Suprapubic skin (tissue), 4 donors: ENCODE results near the gene GFOD1. TPM values are rescaled to one million over a fixed set of nuclear protein-coding genes. Genes with fewer than 3 reads are reported as not detected.

Experiments
- DNase-seq, 2 donors: peaks; one replicate each; pipeline ENCODE4 v3.0.0-alpha.2; 2019; ENCODE audit warnings: low spot score in 2 of 2
- H3K27ac ChIP-seq: fragments of 200-600 bp; sonication (generic); one replicate; pipeline ENCODE4 v1.5.1; 2019
- H3K27me3 ChIP-seq: fragments of 200-600 bp; sonication (generic); one replicate; pipeline ENCODE4 v1.5.1; 2019
- H3K36me3 ChIP-seq: fragments of 200-600 bp; sonication (generic); one replicate; pipeline ENCODE4 v1.5.1; 2019
- H3K4me1 ChIP-seq: fragments of 200-600 bp; sonication (generic); one replicate; pipeline ENCODE4 v1.5.1; 2019
- H3K4me3 ChIP-seq: fragments of 200-600 bp; sonication (generic); one replicate; pipeline ENCODE4 v1.5.1; 2019; ENCODE audit warnings: mild to moderate bottlenecking
- H3K9me3 ChIP-seq: fragments of 200-600 bp; sonication (generic); one replicate; pipeline ENCODE4 v1.5.1; 2019
- EP300 ChIP-seq: sonication (generic); formaldehyde crosslinking; IDR thresholded peaks from one replicate; pipeline ENCODE4 v1.6.1; 2017; ENCODE audit warnings: antibody characterized with exemption
- POLR2A ChIP-seq, 2 donors: fragments of 450-650 bp; IDR thresholded peaks; one replicate each; pipeline ENCODE4 v1.6.1; 2017; ENCODE audit warnings: antibody characterized with exemption in 2 of 2, mild to moderate bottlenecking in 2 of 2, moderate library complexity in 2 of 2
- POLR2AphosphoS5 ChIP-seq, 3 donors: sonication (generic); formaldehyde crosslinking; IDR thresholded peaks; one replicate each; pipeline ENCODE4 v1.6.1; 2017; ENCODE audit warnings: antibody characterized with exemption in 3 of 3
- WGBS: methylation state at CpG from one replicate; pipeline ENCODE4 v1.1.5; 2018; 5-methylcytosine and 5-hydroxymethylcytosine counted together
- total RNA-seq, 4 donors: library from RNA; depleted of rRNA; stranded (reverse); fragments of >200 nt; gene quantifications; one replicate each; pipeline ENCODE4 v1.1.0, GENCODE V29; 2016
- TF ChIP-seq, protein P1 (sequence below), 2 donors: fragments of 200-600 bp in 1 of 2; fragments of 450-650 bp in 1 of 2; sonication (generic) in 1 of 2; IDR thresholded peaks; one replicate each; pipeline ENCODE4 v1.5.1; 2016 to 2019; ENCODE audit warnings: antibody characterized with exemption in 2 of 2, mild to moderate bottlenecking in 1 of 2, moderate library complexity in 1 of 2

The GFOD1 gene
- total RNA-seq, 4 donors from 2014 or later: 7.5 to 15.2 (median 13.7) TPM

DNA sequence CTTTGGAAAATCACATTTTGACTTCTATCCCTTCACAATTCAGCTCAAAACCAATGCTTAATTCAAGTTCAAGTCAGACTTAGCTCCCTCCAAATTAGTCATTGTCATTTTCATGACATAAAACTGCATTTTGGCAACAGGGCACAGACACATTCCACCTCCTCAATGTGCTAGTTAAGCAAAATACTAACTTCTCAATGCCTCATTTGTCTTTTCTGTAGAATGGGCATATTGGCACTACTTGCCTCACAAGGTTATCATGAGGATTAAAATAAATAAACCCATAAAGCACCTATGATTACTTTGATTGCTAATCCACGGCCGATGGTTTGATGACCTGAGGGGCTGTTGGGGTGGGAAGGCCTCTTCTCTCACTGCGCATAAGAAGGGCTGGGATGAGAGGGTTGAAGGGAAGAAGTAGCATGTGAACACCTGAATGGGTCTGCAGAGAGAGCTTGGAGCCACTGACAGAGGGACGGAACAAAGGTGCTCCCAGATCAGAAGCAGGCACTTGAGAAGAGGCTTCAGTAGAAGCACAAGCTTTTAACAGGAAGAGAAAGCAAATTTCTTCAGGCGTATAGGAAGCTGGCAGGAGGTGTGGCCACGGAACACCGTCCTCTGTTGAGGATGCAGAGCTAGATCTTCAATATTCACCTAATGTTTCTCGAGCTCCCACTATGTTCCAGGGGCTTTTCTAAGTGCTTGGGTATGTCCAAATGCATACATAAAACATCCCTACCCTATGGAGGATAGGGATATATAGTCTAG is 147.4 kb downstream of the GFOD1 start:
- Histone ChIP-seq H3K4me3 (no peak overlapping the region), H3K27me3 (no peaks in the 10 kb centered on the region), H3K27ac (no peak overlapping the region), H3K4me1 (peaks cover 4% of the 10 kb centered on the region), H3K9me3 (no peaks in the 10 kb centered on the region), H3K36me3 (no peaks in the 10 kb centered on the region)
- TF ChIP-seq, protein P1, sequence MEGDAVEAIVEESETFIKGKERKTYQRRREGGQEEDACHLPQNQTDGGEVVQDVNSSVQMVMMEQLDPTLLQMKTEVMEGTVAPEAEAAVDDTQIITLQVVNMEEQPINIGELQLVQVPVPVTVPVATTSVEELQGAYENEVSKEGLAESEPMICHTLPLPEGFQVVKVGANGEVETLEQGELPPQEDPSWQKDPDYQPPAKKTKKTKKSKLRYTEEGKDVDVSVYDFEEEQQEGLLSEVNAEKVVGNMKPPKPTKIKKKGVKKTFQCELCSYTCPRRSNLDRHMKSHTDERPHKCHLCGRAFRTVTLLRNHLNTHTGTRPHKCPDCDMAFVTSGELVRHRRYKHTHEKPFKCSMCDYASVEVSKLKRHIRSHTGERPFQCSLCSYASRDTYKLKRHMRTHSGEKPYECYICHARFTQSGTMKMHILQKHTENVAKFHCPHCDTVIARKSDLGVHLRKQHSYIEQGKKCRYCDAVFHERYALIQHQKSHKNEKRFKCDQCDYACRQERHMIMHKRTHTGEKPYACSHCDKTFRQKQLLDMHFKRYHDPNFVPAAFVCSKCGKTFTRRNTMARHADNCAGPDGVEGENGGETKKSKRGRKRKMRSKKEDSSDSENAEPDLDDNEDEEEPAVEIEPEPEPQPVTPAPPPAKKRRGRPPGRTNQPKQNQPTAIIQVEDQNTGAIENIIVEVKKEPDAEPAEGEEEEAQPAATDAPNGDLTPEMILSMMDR (IDR thresholded peaks at IDR 0.05): no peak
- TF ChIP-seq POLR2AphosphoS5 (IDR thresholded peaks at IDR 0.05) (no peak), POLR2A (IDR thresholded peaks at IDR 0.05) (no peak), EP300 (no peak)
- WGBS: 83% methylated on average over 8 of the region's 8 CpGs
- no peak for DNase-seq

DNA sequence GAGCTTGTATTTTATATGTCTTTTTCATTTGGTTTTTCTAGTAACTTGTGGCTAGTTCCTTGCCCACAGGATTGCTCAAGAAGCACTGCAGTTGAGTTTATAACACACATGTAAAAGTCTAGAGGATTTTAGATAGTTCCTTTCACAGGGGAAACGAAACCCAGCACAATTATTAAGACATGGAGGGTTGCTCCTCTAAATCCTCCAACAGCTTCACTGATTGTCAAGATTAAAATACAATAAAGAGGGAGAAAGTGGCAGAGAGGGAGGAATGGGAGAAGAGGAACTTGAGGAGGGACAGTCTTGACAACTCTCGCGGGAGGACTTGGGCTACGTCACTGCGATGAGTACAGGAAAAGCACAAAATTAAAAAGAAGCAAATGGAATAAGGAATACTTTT is 149.4 kb downstream of the GFOD1 start:
- Histone ChIP-seq H3K27me3 (no peaks in the 10 kb centered on the region), H3K9me3 (no peaks in the 10 kb centered on the region), H3K27ac (no peak overlapping the region), H3K4me3 (no peak overlapping the region), H3K36me3 (no peaks in the 10 kb centered on the region), H3K4me1 (peaks cover 4% of the 10 kb centered on the region)
- TF ChIP-seq, protein P1 (IDR thresholded peaks at IDR 0.05): no peak
- TF ChIP-seq POLR2AphosphoS5 (IDR thresholded peaks at IDR 0.05): no peak
- TF ChIP-seq POLR2A (IDR thresholded peaks at IDR 0.05): no peak
- TF ChIP-seq EP300: no peak
- 77% methylated on average over 5 of the region's 5 CpGs for WGBS
- DNase-seq: no peak

DNA sequence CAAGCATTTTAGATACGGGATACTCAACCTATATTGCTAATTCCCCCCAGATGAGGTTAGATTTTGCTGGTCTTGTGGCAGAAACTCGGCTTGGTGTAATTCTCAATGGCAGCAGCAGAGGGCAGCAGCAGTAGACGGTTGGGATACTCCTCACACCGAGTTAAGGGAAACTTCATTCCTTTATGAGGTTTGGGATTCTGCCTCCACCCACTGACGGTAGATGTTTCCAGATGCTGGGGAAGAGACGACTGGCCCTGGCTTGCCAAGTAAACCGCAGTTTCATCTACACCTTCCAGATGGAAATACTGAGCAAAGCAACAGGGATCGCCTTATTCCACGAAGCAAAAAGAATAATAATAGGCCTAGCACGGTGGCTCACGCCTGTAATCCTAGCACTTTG is 150.8 kb downstream of the GFOD1 start:
- no peak overlapping the region for H3K27ac ChIP-seq
- no peaks in the 10 kb centered on the region for H3K9me3 ChIP-seq
- no peaks in the 10 kb centered on the region for H3K36me3 ChIP-seq
- H3K4me1 ChIP-seq: peaks cover 4% of the 10 kb centered on the region
- 19% methylated on average over 11 of the region's 11 CpGs for WGBS
- no peaks in the 10 kb centered on the region for H3K27me3 ChIP-seq
- H3K4me3 ChIP-seq: no peak overlapping the region
- TF ChIP-seq, protein P1 (IDR thresholded peaks at IDR 0.05): peak; percentile 89 to 95
- peak in 1 of 3 donors; percentile 21 for TF ChIP-seq POLR2AphosphoS5 (IDR thresholded peaks at IDR 0.05)
- no peak for TF ChIP-seq POLR2A (IDR thresholded peaks at IDR 0.05)
- TF ChIP-seq EP300: no peak
- DNase-seq: peak; percentile 78 to 88

DNA sequence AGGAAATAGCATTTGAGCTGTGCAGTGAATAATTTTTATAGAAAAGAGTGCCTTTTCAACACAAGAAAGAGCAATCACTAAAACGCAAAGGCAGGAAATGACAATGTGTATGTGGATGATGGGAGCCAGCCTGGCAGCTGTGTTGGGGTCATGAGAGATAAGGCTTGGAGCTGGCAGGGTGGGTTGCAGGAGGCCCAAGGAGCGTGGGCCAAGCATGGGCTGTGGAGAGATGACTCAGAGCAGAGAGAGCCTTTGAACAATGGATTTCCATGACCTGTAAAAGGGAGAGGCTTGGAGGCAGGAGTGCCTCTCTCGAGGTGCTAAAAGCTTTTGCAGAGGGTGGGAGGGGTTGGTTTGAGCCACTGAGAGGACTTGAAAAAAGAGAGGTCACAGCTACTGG is 152.4 kb downstream of the GFOD1 start:
- H3K27me3 ChIP-seq: no peaks in the 10 kb centered on the region
- no peaks in the 10 kb centered on the region for H3K9me3 ChIP-seq
- no peak overlapping the region for H3K4me3 ChIP-seq
- peaks cover 4% of the 10 kb centered on the region for H3K4me1 ChIP-seq
- no peak for TF ChIP-seq POLR2AphosphoS5 (IDR thresholded peaks at IDR 0.05)
- TF ChIP-seq, protein P1 (IDR thresholded peaks at IDR 0.05): no peak
- TF ChIP-seq POLR2A (IDR thresholded peaks at IDR 0.05): no peak
- H3K27ac ChIP-seq: no peak overlapping the region
- no peak for DNase-seq
- 55% methylated on average over 3 of the region's 3 CpGs for WGBS
- H3K36me3 ChIP-seq: no peaks in the 10 kb centered on the region

DNA sequence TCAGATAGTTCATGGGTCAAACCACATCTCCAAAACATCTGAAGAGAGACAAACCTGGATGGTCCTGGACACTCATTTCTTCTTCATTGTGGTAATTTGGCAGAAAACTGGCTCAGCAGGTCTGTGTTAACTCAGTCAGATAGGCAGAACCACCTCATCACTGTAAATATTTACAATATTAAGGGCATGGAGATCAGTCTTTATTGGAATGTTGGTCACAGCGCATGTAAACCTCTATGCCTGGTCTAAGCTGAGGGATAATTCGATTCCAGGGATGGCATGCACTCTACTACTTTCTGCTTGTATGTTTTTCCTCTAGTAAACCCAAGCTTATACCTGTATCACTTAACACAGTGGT is 155.1 kb downstream of the GFOD1 start:
- no peak for TF ChIP-seq POLR2A (IDR thresholded peaks at IDR 0.05)
- TF ChIP-seq, protein P1 (IDR thresholded peaks at IDR 0.05): no peak
- TF ChIP-seq POLR2AphosphoS5 (IDR thresholded peaks at IDR 0.05): no peak
- no peak for TF ChIP-seq EP300
- peaks cover 17% of the 10 kb centered on the region for H3K4me1 ChIP-seq
- 86% methylated on average over 2 of the region's 2 CpGs for WGBS
- no peaks in the 10 kb centered on the region for H3K36me3 ChIP-seq
- H3K9me3 ChIP-seq: no peaks in the 10 kb centered on the region
- H3K4me3 ChIP-seq: no peak overlapping the region
- H3K27me3 ChIP-seq: no peaks in the 10 kb centered on the region
- no peak overlapping the region for H3K27ac ChIP-seq
- no peak for DNase-seq
